ENCODE data around the gene EDRF1. TPM values are rescaled to one million over a fixed set of nuclear protein-coding genes. Genes with fewer than 3 reads are reported as not detected.

The EDRF1 gene
- total and polyA plus RNA-seq, 2 donors from 2014 or later, result 11.4 to 25.3 TPM

DNA sequence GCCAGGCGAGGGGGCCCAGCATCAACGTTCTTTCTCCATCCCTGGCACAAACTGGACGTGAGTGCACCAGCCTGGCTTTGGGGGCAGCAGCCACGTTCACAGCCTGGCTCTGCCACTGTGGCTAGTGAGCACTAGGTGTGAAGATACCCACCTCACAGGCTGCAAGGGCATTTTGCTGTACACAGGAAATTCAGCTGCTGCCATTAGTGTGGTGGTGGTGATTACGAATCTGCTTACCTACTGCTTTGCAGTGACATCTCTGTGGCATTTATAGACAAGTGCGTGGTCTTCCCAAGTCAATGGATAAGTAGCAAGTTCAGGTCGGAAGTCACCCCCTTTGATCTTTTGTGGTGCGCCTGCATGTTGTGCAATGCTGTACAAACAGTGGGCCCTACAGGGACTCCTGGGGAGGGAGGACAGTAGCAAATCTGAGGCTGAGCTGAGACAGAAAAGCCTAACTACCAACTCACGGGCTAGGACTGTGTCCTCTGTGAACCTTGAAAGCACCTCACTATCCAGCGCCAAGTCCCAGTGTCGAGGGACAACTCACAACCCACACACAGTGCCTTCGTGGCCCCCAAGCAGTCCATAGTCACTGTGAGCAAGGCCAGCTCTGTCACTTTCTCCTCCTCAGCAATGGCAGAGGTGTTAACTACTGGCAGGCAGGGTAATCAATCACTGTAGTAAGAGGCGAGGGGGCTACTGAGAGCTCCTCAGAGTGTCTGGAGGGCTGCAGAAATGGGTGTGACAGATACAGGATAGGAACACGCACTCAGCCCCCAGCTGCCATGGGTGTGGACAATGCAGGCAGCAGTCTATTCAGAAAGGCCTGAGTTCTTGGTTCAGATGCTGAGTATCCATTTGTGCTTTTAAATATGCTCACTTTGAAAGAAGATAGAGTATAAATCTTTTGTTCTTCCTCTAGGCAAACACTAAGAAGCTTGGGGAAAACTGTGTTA, 73.1 kb downstream of the EDRF1 start:
- peaks cover 0 to 20% (median 15%) of the 10 kb centered on the region in 3 donors for H3K36me3 ChIP-seq (ENCODE audit: control insufficient read depth in 2 of 3, insufficient read depth in 3 of 3, low read length in 3 of 3)
- no peaks in the 10 kb centered on the region for H3K27me3 ChIP-seq (ENCODE audit: control insufficient read depth, insufficient read depth, low read length)
- H3K4me1 ChIP-seq (ENCODE audit: control insufficient read depth in 2 of 3, insufficient read depth in 2 of 3, low read depth in 1 of 3, low read length in 3 of 3), result peaks cover 0 to 4% (median under 1%) of the 10 kb centered on the region in 3 donors
- no peaks in the 10 kb centered on the region for H3K9me3 ChIP-seq (ENCODE audit: control insufficient read depth in 2 of 3, insufficient read depth in 1 of 3, low read length in 3 of 3)
- intact Hi-C loops (cut with DNase I), result no loop called here
- no peak overlapping the region for H3K9ac ChIP-seq (ENCODE audit: low read length in 3 of 3)
- no peak overlapping the region for H3K4me3 ChIP-seq (ENCODE audit: low read length in 3 of 3)
- DNase-seq (no peak), FAIRE-seq (no peak)
- TF ChIP-seq, protein P1, sequence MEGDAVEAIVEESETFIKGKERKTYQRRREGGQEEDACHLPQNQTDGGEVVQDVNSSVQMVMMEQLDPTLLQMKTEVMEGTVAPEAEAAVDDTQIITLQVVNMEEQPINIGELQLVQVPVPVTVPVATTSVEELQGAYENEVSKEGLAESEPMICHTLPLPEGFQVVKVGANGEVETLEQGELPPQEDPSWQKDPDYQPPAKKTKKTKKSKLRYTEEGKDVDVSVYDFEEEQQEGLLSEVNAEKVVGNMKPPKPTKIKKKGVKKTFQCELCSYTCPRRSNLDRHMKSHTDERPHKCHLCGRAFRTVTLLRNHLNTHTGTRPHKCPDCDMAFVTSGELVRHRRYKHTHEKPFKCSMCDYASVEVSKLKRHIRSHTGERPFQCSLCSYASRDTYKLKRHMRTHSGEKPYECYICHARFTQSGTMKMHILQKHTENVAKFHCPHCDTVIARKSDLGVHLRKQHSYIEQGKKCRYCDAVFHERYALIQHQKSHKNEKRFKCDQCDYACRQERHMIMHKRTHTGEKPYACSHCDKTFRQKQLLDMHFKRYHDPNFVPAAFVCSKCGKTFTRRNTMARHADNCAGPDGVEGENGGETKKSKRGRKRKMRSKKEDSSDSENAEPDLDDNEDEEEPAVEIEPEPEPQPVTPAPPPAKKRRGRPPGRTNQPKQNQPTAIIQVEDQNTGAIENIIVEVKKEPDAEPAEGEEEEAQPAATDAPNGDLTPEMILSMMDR (IDR thresholded peaks at IDR 0.05; ENCODE audit: borderline replicate concordance, extremely low read depth, insufficient read depth), result no peak
- H3K27ac ChIP-seq (ENCODE audit: low read depth in 2 of 2, low read length in 2 of 2), result no peak overlapping the region

DNA sequence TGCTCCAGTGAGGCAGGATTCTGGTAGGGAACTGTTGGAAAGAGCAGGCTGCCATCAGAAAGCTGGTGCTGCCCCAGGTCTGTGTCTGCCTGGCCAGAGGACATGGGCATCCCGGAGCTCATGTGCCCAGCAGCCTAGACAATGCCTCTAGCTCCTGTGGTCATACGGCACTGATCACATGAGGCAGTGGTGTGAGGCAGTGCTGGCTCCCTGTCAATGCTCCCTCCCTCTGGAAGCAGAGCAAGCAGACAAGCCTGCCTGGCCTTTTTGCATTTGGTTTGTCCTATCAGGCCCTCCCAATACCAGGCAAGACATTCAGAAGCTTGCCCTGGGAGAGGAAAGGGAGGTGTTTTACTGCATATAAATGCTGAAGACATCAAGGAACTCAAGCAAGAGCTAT, 75.6 kb downstream of the EDRF1 start:
- H3K9me3 ChIP-seq (ENCODE audit: control insufficient read depth in 2 of 3, insufficient read depth in 1 of 3, low read length in 3 of 3), result no peaks in the 10 kb centered on the region
- DNase-seq (no peak), FAIRE-seq (no peak)
- H3K4me1 ChIP-seq (ENCODE audit: control insufficient read depth in 2 of 3, insufficient read depth in 2 of 3, low read depth in 1 of 3, low read length in 3 of 3), result peaks cover 0 to 12% (median 6%) of the 10 kb centered on the region in 3 donors
- no peak overlapping the region for H3K9ac ChIP-seq (ENCODE audit: low read length in 3 of 3)
- no peak overlapping the region for H3K27ac ChIP-seq (ENCODE audit: low read depth in 2 of 2, low read length in 2 of 2)
- TF ChIP-seq, protein P1 (IDR thresholded peaks at IDR 0.05; ENCODE audit: borderline replicate concordance, extremely low read depth, insufficient read depth), result no peak
- H3K27me3 ChIP-seq (ENCODE audit: control insufficient read depth, insufficient read depth, low read length), result no peaks in the 10 kb centered on the region
- H3K4me3 ChIP-seq (ENCODE audit: low read length in 3 of 3), result no peak overlapping the region
- H3K36me3 ChIP-seq (ENCODE audit: control insufficient read depth in 2 of 3, insufficient read depth in 3 of 3, low read length in 3 of 3), result peaks cover 0 to 20% (median 15%) of the 10 kb centered on the region in 3 donors
- intact Hi-C loops (cut with DNase I), result no loop called here

DNA sequence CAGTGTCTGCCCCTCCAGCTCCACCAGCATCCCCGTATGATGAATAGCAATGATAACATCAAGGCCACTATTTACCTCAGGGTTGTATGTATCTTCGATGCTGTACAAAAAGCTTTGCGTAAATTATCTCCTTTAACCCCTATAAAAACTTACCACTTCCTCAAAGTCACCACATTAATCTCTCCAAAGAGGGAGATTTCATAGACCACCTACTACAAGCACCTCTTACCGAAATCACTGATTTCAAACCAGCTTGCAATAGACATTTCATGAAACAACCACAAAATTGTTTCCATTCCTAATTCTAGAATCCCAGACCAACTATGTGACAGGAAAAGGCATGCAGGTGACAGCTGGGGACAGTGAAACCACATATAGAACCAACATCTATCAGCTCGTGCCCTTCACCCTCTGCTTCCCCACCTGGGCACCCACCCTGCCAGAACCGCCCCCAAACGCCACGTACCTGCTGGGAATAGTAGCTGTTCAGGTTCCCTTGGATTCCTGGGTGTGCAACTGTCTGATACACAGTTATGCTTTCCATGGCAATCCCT, 76.2 kb downstream of the EDRF1 start:
- Histone ChIP-seq H3K36me3 (ENCODE audit: control insufficient read depth in 2 of 3, insufficient read depth in 3 of 3, low read length in 3 of 3) (peaks cover 0 to 20% (median 15%) of the 10 kb centered on the region in 3 donors), H3K9ac (ENCODE audit: low read length in 3 of 3) (no peak overlapping the region)
- TF ChIP-seq, protein P1 (IDR thresholded peaks at IDR 0.05; ENCODE audit: borderline replicate concordance, extremely low read depth, insufficient read depth), result no peak

More for the DNA sequence above, 76.2 kb downstream of the EDRF1 start:
- no peak overlapping the region for H3K4me3 ChIP-seq (ENCODE audit: low read length in 3 of 3)
- H3K4me1 ChIP-seq (ENCODE audit: control insufficient read depth in 2 of 3, insufficient read depth in 2 of 3, low read depth in 1 of 3, low read length in 3 of 3), result peaks cover 0 to 12% (median 6%) of the 10 kb centered on the region in 3 donors
- H3K9me3 ChIP-seq (ENCODE audit: control insufficient read depth in 2 of 3, insufficient read depth in 1 of 3, low read length in 3 of 3), result no peaks in the 10 kb centered on the region
- H3K27me3 ChIP-seq (ENCODE audit: control insufficient read depth, insufficient read depth, low read length), result no peaks in the 10 kb centered on the region
- DNase-seq, result no peak
- intact Hi-C loops (cut with DNase I), result no loop called here
- FAIRE-seq, result no peak
- H3K27ac ChIP-seq (ENCODE audit: low read depth in 2 of 2, low read length in 2 of 2), result no peak overlapping the region
